HepG2 (cell line): ENCODE measurements around the gene TFF1. TPM values are rescaled to one million over a fixed set of nuclear protein-coding genes. Genes with fewer than 3 reads are reported as not detected.

ENCODE experiments used
- ATAC-seq: fragments of 200-7000 bp; cut with Tn5 transposase; 3 replicates; pipeline ENCODE4 v1.9.1; 2020; ENCODE audit warnings: mild to moderate bottlenecking, moderate library complexity
- BruUV-seq: library from RNA; stranded (reverse); fragments of 400-500 nt; replicated peaks from 2 replicates; lab custom pipeline; 2021; lab: Mats Ljungman, UMichigan
- CTCF ChIA-PET: fragments of 300-600 bp; formaldehyde crosslinking; extraction: SDS; loops from one replicate; lab custom pipeline; 2021; ENCODE audit warnings: low total read pairs, inconsistent platforms, low intra/inter-chr PET ratio; lab: Yijun Ruan, JAX
- POLR2A ChIA-PET: fragments of 350-600 bp; sonication (Branson Sonifier 250); formaldehyde crosslinking; loops from one replicate; lab custom pipeline; 2020; ENCODE audit warnings: antibody characterized with exemption, inconsistent platforms; lab: Yijun Ruan, JAX
- DNase-seq: peaks from one replicate; pipeline ENCODE4 v3.0.0-alpha.2; 2015; ENCODE audit warnings: low spot score
- FAIRE-seq: peaks from 3 replicates; lab custom pipeline; 2011; peaks lifted over from hg19 to GRCh38; lab: Jason Lieb, UNC
- H2AFZ ChIP-seq: one replicate; pipeline ENCODE4 v1.6.1; 2011; ENCODE audit warnings: low read length, inconsistent platforms
- H3K27ac ChIP-seq: fragments of 300-600 bp; 3 replicates; pipeline ENCODE4 v1.8.0; 2011; ENCODE audit warnings: mixed run types, mild to moderate bottlenecking, mixed read lengths, low read length, inconsistent platforms; ENCODE audit not compliant: insufficient read depth; ENCODE audit errors: extremely low read length
- H3K27me3 ChIP-seq, 2 experiments: fragments of 200-600 bp in 1 of 2; 2 replicates in 1 of 2; 3 replicates in 1 of 2; pipeline versions ENCODE4 v1.6.0 to v1.8.0; 2011; ENCODE audit warnings: low read length in 2 of 2, mild to moderate bottlenecking in 2 of 2, moderate library complexity in 2 of 2, inconsistent platforms in 1 of 2; ENCODE audit not compliant: insufficient read depth in 2 of 2, control insufficient read depth in 1 of 2
- H3K36me3 ChIP-seq, 2 experiments: fragments of 200-600 bp in 1 of 2; replicated peaks in 1 of 2; 2 replicates in 1 of 2; 3 replicates in 1 of 2; pipeline versions ENCODE4 v1.5.1 to v1.8.0; 2011; ENCODE audit warnings: low read length in 2 of 2, inconsistent platforms in 1 of 2; ENCODE audit not compliant: insufficient read depth in 2 of 2, control insufficient read depth in 1 of 2
- H3K4me1 ChIP-seq: 2 replicates; pipeline ENCODE4 v1.5.1; 2012; ENCODE audit warnings: low read length, inconsistent platforms; ENCODE audit not compliant: insufficient read depth
- H3K4me2 ChIP-seq: 2 replicates; pipeline ENCODE4 v1.6.0; 2011; ENCODE audit warnings: low read depth, low read length, inconsistent platforms
- H3K4me3 ChIP-seq, 3 experiments: fragments of 200-600 bp in 1 of 3; sonication (generic), shearing (Covaris generic) in 1 of 3; replicated peaks in 1 of 3; 2 replicates each; pipeline ENCODE4 v1.5.1; 2011 to 2016; ENCODE audit warnings: low read length in 3 of 3, inconsistent platforms in 2 of 3, low read depth in 2 of 3, mild to moderate bottlenecking in 2 of 3, control low read depth in 1 of 3, mixed read lengths in 1 of 3; ENCODE audit not compliant: insufficient read depth in 1 of 3
- H3K79me2 ChIP-seq: one replicate; pipeline ENCODE4 v1.6.1; 2011; ENCODE audit warnings: low read length, inconsistent platforms; ENCODE audit not compliant: insufficient read depth
- H3K9ac ChIP-seq: 2 replicates; pipeline ENCODE4 v1.6.0; 2011; ENCODE audit warnings: mild to moderate bottlenecking, low read depth, low read length, inconsistent platforms; ENCODE audit not compliant: insufficient read depth
- H3K9me3 ChIP-seq: 2 replicates; pipeline ENCODE4 v1.5.1; 2012; ENCODE audit warnings: mild to moderate bottlenecking, low read length
- H4K20me1 ChIP-seq: 2 replicates; pipeline ENCODE4 v1.6.0; 2011; ENCODE audit warnings: inconsistent platforms, mild to moderate bottlenecking, low read length, moderate library complexity; ENCODE audit not compliant: insufficient read depth
- CHCHD3 ChIP-seq: sonication (generic); formaldehyde crosslinking; IDR thresholded peaks from 2 replicates; pipeline ENCODE4 v1.8.0; 2022; ENCODE audit warnings: mild to moderate bottlenecking, missing genetic modification reagents, moderate library complexity
- CREM ChIP-seq, 2 experiments: sonication (generic) in 1 of 2; formaldehyde crosslinking in 1 of 2; IDR thresholded peaks; 2 replicates each; pipeline versions ENCODE4 v1.4.0 to v1.6.1; 2016 to 2020; ENCODE audit warnings: antibody characterized with exemption in 1 of 2, mild to moderate bottlenecking in 1 of 2, missing genetic modification reagents in 1 of 2
- MEIS2 ChIP-seq: sonication (generic); formaldehyde crosslinking; IDR thresholded peaks from 2 replicates; pipeline ENCODE4 v1.9.0; 2021; ENCODE audit warnings: mild to moderate bottlenecking, missing genetic modification reagents
- MXI1 ChIP-seq: IDR thresholded peaks from 3 replicates; pipeline ENCODE4 v1.6.1; 2012; ENCODE audit warnings: low read depth, low read length, inconsistent platforms, borderline replicate concordance
- PITX1 ChIP-seq: sonication (generic); formaldehyde crosslinking; IDR thresholded peaks from 2 replicates; pipeline ENCODE4 v1.5.1; 2020; ENCODE audit warnings: mild to moderate bottlenecking, missing genetic modification reagents
- RAD21 ChIP-seq: fragments of 450-650 bp; formaldehyde crosslinking; IDR thresholded peaks from 2 replicates; pipeline ENCODE4 v1.5.0; 2020; ENCODE audit warnings: mild to moderate bottlenecking
- RARG ChIP-seq: sonication (generic); formaldehyde crosslinking; IDR thresholded peaks from 2 replicates; pipeline ENCODE4 v1.4.0; 2020; ENCODE audit warnings: low read depth, mild to moderate bottlenecking, missing genetic modification reagents
- SETDB1 ChIP-seq: sonication (generic); formaldehyde crosslinking; IDR thresholded peaks from 2 replicates; pipeline ENCODE4 v1.5.1; 2020; ENCODE audit warnings: missing genetic modification reagents, mild to moderate bottlenecking, borderline replicate concordance
- ZFP37 ChIP-seq: sonication (generic); formaldehyde crosslinking; IDR thresholded peaks from 2 replicates; pipeline ENCODE4 v1.4.0; 2020; ENCODE audit warnings: missing genetic modification reagents, borderline replicate concordance
- ZNF569 ChIP-seq: sonication (generic); formaldehyde crosslinking; IDR thresholded peaks from 2 replicates; pipeline ENCODE4 v1.5.0; 2020; ENCODE audit warnings: mild to moderate bottlenecking, missing genetic modification reagents, moderate library complexity, borderline replicate concordance
- ZNF720 ChIP-seq: sonication (generic); formaldehyde crosslinking; IDR thresholded peaks from 2 replicates; pipeline ENCODE4 v1.4.0; 2020; ENCODE audit warnings: missing genetic modification reagents
- WGBS: methylation state at CpG from one replicate; pipeline ENCODE4 v1.1.6; 2017; ENCODE audit warnings: low lambda C conversion rate; 5-methylcytosine and 5-hydroxymethylcytosine counted together
- in situ Hi-C: cut with HindIII; loops from 2 replicates; pipeline ENCODE4 v1.10.0; 2017; ENCODE audit warnings: low pct_unique_long_range_greater_than_20kb; ENCODE audit not compliant: extremely low pct_ligation_motif_present
- intact Hi-C: fragments of 100-400 bp; cut with micrococcal nuclease; formaldehyde crosslinking; loops from one replicate; pipeline ENCODE4 v1.10.0; 2022; ENCODE audit not compliant: unreplicated experiment
- polyA plus RNA-seq, 8 experiments: library from polyadenylated mRNA; depleted of rRNA in 3 of 8; stranded (reverse) in 7 of 8; unstranded in 1 of 8; fragments of >200 nt; fragmentation: Illumina TruSeq in 4 of 8; extraction: Trizol in 4 of 8; gene quantifications; 2 replicates each; pipeline versions ENCODE4 v1.2.1 to v1.2.3, GENCODE V29; 2011 to 2016; ENCODE audit warnings: low read depth in 4 of 8, missing spikeins in 1 of 8, mixed read lengths in 1 of 8; ENCODE audit not compliant: insufficient read depth in 1 of 8
- total RNA-seq, 5 experiments: library from RNA; depleted of rRNA; stranded (reverse); fragments of >200 nt; fragmentation: Illumina TruSeq; extraction: Trizol; gene quantifications; 2 replicates each; pipeline ENCODE4 v1.2.3, GENCODE V29; 2016; ENCODE audit warnings: low read depth in 1 of 5
- TF ChIP-seq, protein P1 (sequence below): sonication (generic); formaldehyde crosslinking; IDR thresholded peaks from 2 replicates; pipeline ENCODE4 v1.4.0; 2020; ENCODE audit warnings: missing genetic modification reagents
- TF ChIP-seq, protein P2 (sequence below): sonication (generic); formaldehyde crosslinking; IDR thresholded peaks from 2 replicates; pipeline ENCODE4 v1.4.0; 2020; ENCODE audit warnings: missing genetic modification reagents

The TFF1 gene
- total and polyA plus RNA-seq, 2 of the 13 experiments (the other 11 are each of a cell fraction or from before 2014, with no cell fraction given): 0.24 to 19.4 TPM

DNA sequence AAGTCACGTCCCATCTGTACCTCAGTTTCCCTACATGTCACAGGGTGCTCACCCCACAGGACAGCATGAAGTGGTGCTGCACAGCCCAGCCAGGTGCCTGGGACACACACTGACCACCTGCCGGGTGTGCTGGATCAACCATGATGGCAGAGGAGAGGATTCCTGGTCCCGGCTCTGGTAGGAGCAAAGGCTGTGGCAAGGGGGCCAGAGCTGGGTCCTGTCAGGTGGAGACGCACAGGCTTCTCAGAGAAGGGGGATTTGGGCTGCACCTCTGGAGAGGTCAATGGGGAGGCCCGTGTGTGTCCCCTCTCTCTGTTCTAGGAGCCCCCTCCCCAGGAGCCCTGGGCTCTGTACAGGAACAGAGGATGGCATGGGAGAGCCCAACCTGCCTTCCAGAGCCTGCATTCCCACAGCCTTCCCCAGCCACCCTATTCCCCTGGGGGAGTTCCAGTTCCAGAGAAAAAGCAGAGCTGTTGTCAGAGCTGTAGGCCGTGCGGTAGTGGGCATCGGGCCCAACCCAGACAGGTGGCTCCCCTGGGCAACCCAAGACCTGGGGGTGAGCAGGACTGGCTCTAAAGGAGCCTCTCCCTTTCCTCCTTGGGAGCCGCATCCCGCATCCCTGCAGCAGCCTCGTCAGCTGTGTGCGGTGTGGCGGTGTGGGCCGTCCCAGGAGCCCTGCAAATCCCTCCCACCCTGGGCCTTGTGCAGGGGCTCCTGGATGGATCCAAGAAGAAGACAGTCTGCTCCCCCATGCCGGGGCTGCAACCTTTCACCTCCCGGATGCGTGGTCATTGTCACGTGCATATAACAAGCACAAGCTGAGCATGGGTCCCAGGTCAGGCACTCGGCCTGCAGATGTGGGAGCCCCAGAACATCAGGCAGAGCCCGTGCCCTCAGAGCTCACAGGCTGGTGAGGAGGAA, 48.2 kb downstream of the TFF1 start (continued):
- TF ChIP-seq MXI1: no peak
- no peak for TF ChIP-seq SETDB1 (CRISPR knock-in tag)
- TF ChIP-seq RARG (CRISPR knock-in tag): no peak
- TF ChIP-seq, protein P1, sequence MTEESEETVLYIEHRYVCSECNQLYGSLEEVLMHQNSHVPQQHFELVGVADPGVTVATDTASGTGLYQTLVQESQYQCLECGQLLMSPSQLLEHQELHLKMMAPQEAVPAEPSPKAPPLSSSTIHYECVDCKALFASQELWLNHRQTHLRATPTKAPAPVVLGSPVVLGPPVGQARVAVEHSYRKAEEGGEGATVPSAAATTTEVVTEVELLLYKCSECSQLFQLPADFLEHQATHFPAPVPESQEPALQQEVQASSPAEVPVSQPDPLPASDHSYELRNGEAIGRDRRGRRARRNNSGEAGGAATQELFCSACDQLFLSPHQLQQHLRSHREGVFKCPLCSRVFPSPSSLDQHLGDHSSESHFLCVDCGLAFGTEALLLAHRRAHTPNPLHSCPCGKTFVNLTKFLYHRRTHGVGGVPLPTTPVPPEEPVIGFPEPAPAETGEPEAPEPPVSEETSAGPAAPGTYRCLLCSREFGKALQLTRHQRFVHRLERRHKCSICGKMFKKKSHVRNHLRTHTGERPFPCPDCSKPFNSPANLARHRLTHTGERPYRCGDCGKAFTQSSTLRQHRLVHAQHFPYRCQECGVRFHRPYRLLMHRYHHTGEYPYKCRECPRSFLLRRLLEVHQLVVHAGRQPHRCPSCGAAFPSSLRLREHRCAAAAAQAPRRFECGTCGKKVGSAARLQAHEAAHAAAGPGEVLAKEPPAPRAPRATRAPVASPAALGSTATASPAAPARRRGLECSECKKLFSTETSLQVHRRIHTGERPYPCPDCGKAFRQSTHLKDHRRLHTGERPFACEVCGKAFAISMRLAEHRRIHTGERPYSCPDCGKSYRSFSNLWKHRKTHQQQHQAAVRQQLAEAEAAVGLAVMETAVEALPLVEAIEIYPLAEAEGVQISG: no peak
- no peak for TF ChIP-seq CREM (IDR thresholded peaks at IDR 0.05)
- no peak for TF ChIP-seq CREM (CRISPR knock-in tag; IDR thresholded peaks at IDR 0.05)

- ChIA-PET POLR2A (no interaction called here), CTCF (no interaction called here)
- intact Hi-C loops: no loop called here
- Histone ChIP-seq H3K4me1 (peaks cover 42% of the 10 kb centered on the region), H3K79me2 (no peaks in the 10 kb centered on the region), H2AFZ (no peak overlapping the region), H3K27ac (no peak overlapping the region), H3K36me3 (no peaks in the 10 kb centered on the region), H3K27me3 (no peaks in the 10 kb centered on the region; a peak in 1 of 5 replicates), H4K20me1 (no peaks in the 10 kb centered on the region), H3K4me3 (no peak overlapping the region), H3K4me2 (no peak overlapping the region), H3K9ac (no peak overlapping the region), H3K9me3 (no peaks in the 10 kb centered on the region)
- FAIRE-seq (no peak), DNase-seq (no peak), ATAC-seq (no peak)
- no TSS peak for BruUV-seq
- no CpG with 5 or more reads among the region's 8 CpGs for WGBS
- in situ Hi-C loops: no loop called here
- TF ChIP-seq PITX1 (CRISPR knock-in tag) (no peak), ZNF720 (CRISPR knock-in tag) (no peak), ZNF569 (CRISPR knock-in tag) (no peak), RAD21 (no peak), MEIS2 (CRISPR knock-in tag) (no peak), ZFP37 (CRISPR knock-in tag) (no peak), CHCHD3 (CRISPR knock-in tag) (no peak)
- TF ChIP-seq, protein P2, sequence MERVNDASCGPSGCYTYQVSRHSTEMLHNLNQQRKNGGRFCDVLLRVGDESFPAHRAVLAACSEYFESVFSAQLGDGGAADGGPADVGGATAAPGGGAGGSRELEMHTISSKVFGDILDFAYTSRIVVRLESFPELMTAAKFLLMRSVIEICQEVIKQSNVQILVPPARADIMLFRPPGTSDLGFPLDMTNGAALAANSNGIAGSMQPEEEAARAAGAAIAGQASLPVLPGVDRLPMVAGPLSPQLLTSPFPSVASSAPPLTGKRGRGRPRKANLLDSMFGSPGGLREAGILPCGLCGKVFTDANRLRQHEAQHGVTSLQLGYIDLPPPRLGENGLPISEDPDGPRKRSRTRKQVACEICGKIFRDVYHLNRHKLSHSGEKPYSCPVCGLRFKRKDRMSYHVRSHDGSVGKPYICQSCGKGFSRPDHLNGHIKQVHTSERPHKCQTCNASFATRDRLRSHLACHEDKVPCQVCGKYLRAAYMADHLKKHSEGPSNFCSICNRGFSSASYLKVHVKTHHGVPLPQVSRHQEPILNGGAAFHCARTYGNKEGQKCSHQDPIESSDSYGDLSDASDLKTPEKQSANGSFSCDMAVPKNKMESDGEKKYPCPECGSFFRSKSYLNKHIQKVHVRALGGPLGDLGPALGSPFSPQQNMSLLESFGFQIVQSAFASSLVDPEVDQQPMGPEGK (CRISPR knock-in tag): no peak
Measured at GRCh38 chr21:42317341-42317741, 49.0 kb downstream of the TFF1 start.
